Measurements from ENCODE around the gene LHFPL4.
"Not testable (repeated sequence)": the region's sequence is repeated elsewhere in the genome, so short reads cannot be mapped to it uniquely, and the experiment has no call there.

LHFPL4 gene

DNA sequence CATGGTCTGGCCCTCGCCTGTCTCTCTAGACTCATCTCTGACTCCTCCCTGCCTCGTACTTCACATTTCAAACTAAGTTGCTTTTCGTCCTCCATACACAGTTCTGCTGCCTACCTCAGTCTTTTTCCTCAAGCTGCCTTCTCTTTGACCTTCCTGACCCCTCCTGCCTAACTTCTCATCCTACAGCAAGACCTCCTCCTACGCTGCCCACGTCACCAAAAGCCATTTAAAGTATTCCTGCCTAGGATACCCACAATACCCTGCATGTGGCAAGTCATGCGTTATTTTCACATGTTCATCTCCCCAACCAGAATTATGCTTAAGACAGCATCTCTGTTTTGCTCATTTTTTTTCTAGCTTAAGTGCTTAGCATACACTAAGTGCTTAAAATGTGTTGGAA, 56.7 kb downstream of the LHFPL4 start:
- Histone ChIP-seq H3K27ac (replicated peaks) (no peak overlapping the region), H3K4me3 (replicated peaks; ENCODE audit: insufficient read depth, low read length) (no peak overlapping the region), H3K27me3 (ENCODE audit: insufficient read depth, poor library complexity, severe bottlenecking) (peaks cover 10% of the 10 kb centered on the region)
- no peak for DNase-seq (ENCODE audit: low read depth in 1 of 2, low spot score in 1 of 2)
- no peak for TF ChIP-seq SPI1 (IDR thresholded peaks at IDR 0.05; ENCODE audit: borderline replicate concordance, low read depth)

DNA sequence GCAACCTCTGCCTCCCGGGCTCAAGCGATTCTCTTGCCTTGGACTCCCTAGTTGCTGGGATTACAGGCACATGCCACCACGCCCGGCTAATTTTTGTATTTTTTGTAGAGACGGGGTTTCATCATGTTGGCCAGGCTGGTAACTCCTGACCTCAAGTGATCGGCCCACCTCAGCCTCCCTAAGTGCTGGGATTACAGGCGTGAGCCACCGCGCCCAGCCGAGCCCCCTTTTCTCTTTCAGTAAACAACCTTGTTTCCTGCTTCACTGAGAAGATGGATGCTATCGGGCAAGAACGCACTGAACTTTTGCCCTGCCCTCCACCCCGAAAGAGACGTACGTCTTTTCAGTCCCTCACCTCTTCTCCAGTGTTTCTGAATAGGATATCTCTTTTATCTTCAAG, 59.6 kb downstream of the LHFPL4 start:
- not testable (repeated sequence) for H3K4me3 ChIP-seq (replicated peaks; ENCODE audit: insufficient read depth, low read length); H3K27me3 ChIP-seq (ENCODE audit: insufficient read depth, poor library complexity, severe bottlenecking)

GRCh38 chr3:9491506-9491905, 62.1 kb downstream of the LHFPL4 start:
- Histone ChIP-seq H3K27ac (replicated peaks) (no peak overlapping the region), H3K4me3 (replicated peaks; ENCODE audit: insufficient read depth, low read length) (no peak overlapping the region), H3K27me3 (ENCODE audit: insufficient read depth, poor library complexity, severe bottlenecking) (no peaks in the 10 kb centered on the region)
- DNase-seq (ENCODE audit: low read depth in 1 of 2, low spot score in 1 of 2), result no peak
- no peak for TF ChIP-seq POLR2AphosphoS5 (IDR thresholded peaks at IDR 0.05; ENCODE audit: low read depth)
- no peak for TF ChIP-seq GABPA (IDR thresholded peaks at IDR 0.05; ENCODE audit: low read depth)
- no peak for TF ChIP-seq SPI1 (IDR thresholded peaks at IDR 0.05; ENCODE audit: borderline replicate concordance, low read depth)
- TF ChIP-seq, protein P1, sequence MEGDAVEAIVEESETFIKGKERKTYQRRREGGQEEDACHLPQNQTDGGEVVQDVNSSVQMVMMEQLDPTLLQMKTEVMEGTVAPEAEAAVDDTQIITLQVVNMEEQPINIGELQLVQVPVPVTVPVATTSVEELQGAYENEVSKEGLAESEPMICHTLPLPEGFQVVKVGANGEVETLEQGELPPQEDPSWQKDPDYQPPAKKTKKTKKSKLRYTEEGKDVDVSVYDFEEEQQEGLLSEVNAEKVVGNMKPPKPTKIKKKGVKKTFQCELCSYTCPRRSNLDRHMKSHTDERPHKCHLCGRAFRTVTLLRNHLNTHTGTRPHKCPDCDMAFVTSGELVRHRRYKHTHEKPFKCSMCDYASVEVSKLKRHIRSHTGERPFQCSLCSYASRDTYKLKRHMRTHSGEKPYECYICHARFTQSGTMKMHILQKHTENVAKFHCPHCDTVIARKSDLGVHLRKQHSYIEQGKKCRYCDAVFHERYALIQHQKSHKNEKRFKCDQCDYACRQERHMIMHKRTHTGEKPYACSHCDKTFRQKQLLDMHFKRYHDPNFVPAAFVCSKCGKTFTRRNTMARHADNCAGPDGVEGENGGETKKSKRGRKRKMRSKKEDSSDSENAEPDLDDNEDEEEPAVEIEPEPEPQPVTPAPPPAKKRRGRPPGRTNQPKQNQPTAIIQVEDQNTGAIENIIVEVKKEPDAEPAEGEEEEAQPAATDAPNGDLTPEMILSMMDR (IDR thresholded peaks at IDR 0.05; ENCODE audit: insufficient read depth, low read length), result no peak
- TF ChIP-seq, protein P2, sequence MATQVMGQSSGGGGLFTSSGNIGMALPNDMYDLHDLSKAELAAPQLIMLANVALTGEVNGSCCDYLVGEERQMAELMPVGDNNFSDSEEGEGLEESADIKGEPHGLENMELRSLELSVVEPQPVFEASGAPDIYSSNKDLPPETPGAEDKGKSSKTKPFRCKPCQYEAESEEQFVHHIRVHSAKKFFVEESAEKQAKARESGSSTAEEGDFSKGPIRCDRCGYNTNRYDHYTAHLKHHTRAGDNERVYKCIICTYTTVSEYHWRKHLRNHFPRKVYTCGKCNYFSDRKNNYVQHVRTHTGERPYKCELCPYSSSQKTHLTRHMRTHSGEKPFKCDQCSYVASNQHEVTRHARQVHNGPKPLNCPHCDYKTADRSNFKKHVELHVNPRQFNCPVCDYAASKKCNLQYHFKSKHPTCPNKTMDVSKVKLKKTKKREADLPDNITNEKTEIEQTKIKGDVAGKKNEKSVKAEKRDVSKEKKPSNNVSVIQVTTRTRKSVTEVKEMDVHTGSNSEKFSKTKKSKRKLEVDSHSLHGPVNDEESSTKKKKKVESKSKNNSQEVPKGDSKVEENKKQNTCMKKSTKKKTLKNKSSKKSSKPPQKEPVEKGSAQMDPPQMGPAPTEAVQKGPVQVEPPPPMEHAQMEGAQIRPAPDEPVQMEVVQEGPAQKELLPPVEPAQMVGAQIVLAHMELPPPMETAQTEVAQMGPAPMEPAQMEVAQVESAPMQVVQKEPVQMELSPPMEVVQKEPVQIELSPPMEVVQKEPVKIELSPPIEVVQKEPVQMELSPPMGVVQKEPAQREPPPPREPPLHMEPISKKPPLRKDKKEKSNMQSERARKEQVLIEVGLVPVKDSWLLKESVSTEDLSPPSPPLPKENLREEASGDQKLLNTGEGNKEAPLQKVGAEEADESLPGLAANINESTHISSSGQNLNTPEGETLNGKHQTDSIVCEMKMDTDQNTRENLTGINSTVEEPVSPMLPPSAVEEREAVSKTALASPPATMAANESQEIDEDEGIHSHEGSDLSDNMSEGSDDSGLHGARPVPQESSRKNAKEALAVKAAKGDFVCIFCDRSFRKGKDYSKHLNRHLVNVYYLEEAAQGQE (IDR thresholded peaks at IDR 0.05; ENCODE audit: insufficient replicate concordance, low read depth), result no peak

More for the DNA sequence above, 59.6 kb downstream of the LHFPL4 start:
- not testable (repeated sequence) for H3K27ac ChIP-seq (replicated peaks); DNase-seq (ENCODE audit: low read depth in 1 of 2, low spot score in 1 of 2)

DNA sequence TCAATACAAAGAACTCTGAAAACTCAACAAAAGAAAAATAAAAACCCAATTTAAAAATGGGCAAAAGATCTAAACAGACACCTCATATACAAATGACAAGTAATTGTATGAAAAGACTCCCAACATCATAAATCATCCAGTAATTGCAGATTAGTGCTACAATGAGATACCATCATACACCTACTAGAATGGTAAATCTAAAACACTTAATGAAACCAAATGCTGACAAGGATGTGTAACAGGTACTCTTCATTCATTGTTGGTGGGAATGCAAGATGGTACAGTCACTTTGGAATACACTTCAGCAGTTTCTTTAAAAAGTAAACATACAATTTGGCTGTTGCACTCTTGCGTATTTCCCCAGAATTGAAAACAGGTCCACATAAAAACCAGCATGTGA, 68.4 kb downstream of the LHFPL4 start:
- Histone ChIP-seq H3K4me3 (replicated peaks; ENCODE audit: insufficient read depth, low read length) (no peak overlapping the region), H3K27me3 (ENCODE audit: insufficient read depth, poor library complexity, severe bottlenecking) (no peaks in the 10 kb centered on the region), H3K27ac (replicated peaks) (no peak overlapping the region)
- no peak for DNase-seq (ENCODE audit: low read depth in 1 of 2, low spot score in 1 of 2)
- TF ChIP-seq, protein P2 (IDR thresholded peaks at IDR 0.05; ENCODE audit: insufficient replicate concordance, low read depth), result no peak

- no peak overlapping the region for H3K4me3 ChIP-seq (replicated peaks; ENCODE audit: insufficient read depth, low read length)
- TF ChIP-seq, protein P2 (IDR thresholded peaks at IDR 0.05; ENCODE audit: insufficient replicate concordance, low read depth), result no peak
- no peak for TF ChIP-seq SPI1 (IDR thresholded peaks at IDR 0.05; ENCODE audit: borderline replicate concordance, low read depth)
- TF ChIP-seq POLR2AphosphoS5 (IDR thresholded peaks at IDR 0.05; ENCODE audit: low read depth), result no peak
- no peak for TF ChIP-seq GABPA (IDR thresholded peaks at IDR 0.05; ENCODE audit: low read depth)
- TF ChIP-seq, protein P1 (IDR thresholded peaks at IDR 0.05; ENCODE audit: insufficient read depth, low read length), result no peak
- no peak overlapping the region for H3K27ac ChIP-seq (replicated peaks)
- DNase-seq (ENCODE audit: low read depth in 1 of 2, low spot score in 1 of 2), result no peak
- H3K27me3 ChIP-seq (ENCODE audit: insufficient read depth, poor library complexity, severe bottlenecking), result no peaks in the 10 kb centered on the region
These were observed 73.4 kb downstream of the LHFPL4 start for GRCh38 chr3:9480265-9480664.

All from HL-60 (cell line).